ENCODE results near the gene RPS6KA2.

RPS6KA2 gene

GRCh38 chr6:166554316-166554715 is 72.7 kb downstream of the RPS6KA2 start:
- no peak overlapping the region for H3K4me3 ChIP-seq (ENCODE audit: low read length)
- DNase-seq (ENCODE audit: low read depth) = peak; percentile 51
- TF ChIP-seq CTCF (conservative IDR thresholded peaks at IDR 0.05; ENCODE audit: low read length) = no peak

GRCh38 chr6:166553563-166554271 is 73.3 kb downstream of the RPS6KA2 start:
- DNase-seq (ENCODE audit: low read depth) = peak; percentile 88
- TF ChIP-seq CTCF (conservative IDR thresholded peaks at IDR 0.05; ENCODE audit: low read length) = no peak
- H3K4me3 ChIP-seq (ENCODE audit: low read length) = no peak overlapping the region; the same call in 1 of the 2 replicates

- no peak for TF ChIP-seq CTCF (conservative IDR thresholded peaks at IDR 0.05; ENCODE audit: low read length)
- no peak for DNase-seq (ENCODE audit: low read depth)
- no peak overlapping the region for H3K4me3 ChIP-seq (ENCODE audit: low read length)
These were observed 74.5 kb downstream of the RPS6KA2 start for GRCh38 chr6:166552600-166552999.

- TF ChIP-seq CTCF (conservative IDR thresholded peaks at IDR 0.05; ENCODE audit: low read length) = no peak
- DNase-seq (ENCODE audit: low read depth) = no peak
These were observed 75.1 kb downstream of the RPS6KA2 start for GRCh38 chr6:166551754-166552495.

GRCh38 chr6:166546653-166547052 is 80.4 kb downstream of the RPS6KA2 start:
- no peak for DNase-seq (ENCODE audit: low read depth)
- no peak overlapping the region for H3K4me3 ChIP-seq (ENCODE audit: low read length)
- TF ChIP-seq CTCF (conservative IDR thresholded peaks at IDR 0.05; ENCODE audit: low read length) = no peak

More at GRCh38 chr6:166551754-166552495, 75.1 kb downstream of the RPS6KA2 start:
- no peak overlapping the region for H3K4me3 ChIP-seq (ENCODE audit: low read length)

- no peak overlapping the region for H3K4me3 ChIP-seq (ENCODE audit: low read length)
- TF ChIP-seq CTCF (conservative IDR thresholded peaks at IDR 0.05; ENCODE audit: low read length) = no peak
- DNase-seq (ENCODE audit: low read depth) = peak; percentile 25
These were observed 81.7 kb downstream of the RPS6KA2 start for GRCh38 chr6:166545156-166546034.

Measured in AG10803 (cell line).